GM20431 (cell line): ENCODE data around the gene DRC1.

Experiments
- in situ Hi-C: fragments of 300-500 bp; cut with MseI, MboI; formaldehyde crosslinking; loops from one replicate; pipeline ENCODE4 v1.15.0; 2020; ENCODE audit warnings: low sequenced_read_pairs; ENCODE audit not compliant: unreplicated experiment

DRC1 gene

GRCh38 chr2:26487192-26487591 lies 85.5 kb downstream of the DRC1 start:
- in situ Hi-C loops: no loop called here

GRCh38 chr2:26488463-26489212 lies 86.9 kb downstream of the DRC1 start:
- in situ Hi-C loops: no loop called here

- in situ Hi-C loops: no loop called here
Measured at GRCh38 chr2:26489213-26489850, 87.6 kb downstream of the DRC1 start.

- in situ Hi-C loops: no loop called here
Measured at GRCh38 chr2:26491563-26492167, 89.9 kb downstream of the DRC1 start.

- in situ Hi-C loops: no loop called here
Measured at GRCh38 chr2:26492749-26493515, 91.2 kb downstream of the DRC1 start.

GRCh38 chr2:26493566-26493965 lies 91.8 kb downstream of the DRC1 start:
- in situ Hi-C loops: no loop called here

GRCh38 chr2:26494199-26494598 lies 92.5 kb downstream of the DRC1 start:
- in situ Hi-C loops: no loop called here

- in situ Hi-C loops: no loop called here
Measured at GRCh38 chr2:26494891-26495290, 93.2 kb downstream of the DRC1 start.

GRCh38 chr2:26495705-26496297 lies 94.1 kb downstream of the DRC1 start:
- in situ Hi-C loops: no loop called here

GRCh38 chr2:26500406-26500805 lies 98.7 kb downstream of the DRC1 start:
- in situ Hi-C loops: no loop called here

GRCh38 chr2:26503231-26503880 lies 101.6 kb downstream of the DRC1 start:
- in situ Hi-C loops: no loop called here

- in situ Hi-C loops: no loop called here
Measured at GRCh38 chr2:26504002-26504401, 102.3 kb downstream of the DRC1 start.

GRCh38 chr2:26506279-26506678 lies 104.6 kb downstream of the DRC1 start:
- in situ Hi-C loops: no loop called here
